Measurements from ENCODE around the gene MBNL2. TPM values are rescaled to one million over a fixed set of nuclear protein-coding genes. Genes with fewer than 3 reads are reported as not detected.
A peak's percentile ranks its signal among the peaks of the same experiment; 100 is the strongest.

The MBNL2 gene
- total RNA-seq, 1 experiment from 2014 or later = 74.3 TPM

GRCh38 chr13:97417698-97418097, 195.6 kb downstream of the MBNL2 start:
- Mint-ChIP-seq H3K27me3 (ENCODE audit: insufficient read depth, unreplicated experiment) (no peaks in the 10 kb centered on the region), H3K9me3 (ENCODE audit: unreplicated experiment) (no peaks in the 10 kb centered on the region), H3K4me1 (ENCODE audit: insufficient read depth, unreplicated experiment) (no peaks in the 10 kb centered on the region), H3K36me3 (ENCODE audit: insufficient read depth, unreplicated experiment) (no peaks in the 10 kb centered on the region), H3K27ac (ENCODE audit: low read depth, unreplicated experiment) (no peak overlapping the region), H3K4me3 (ENCODE audit: unreplicated experiment) (no peak overlapping the region)
- intact Hi-C loops (cut with micrococcal nuclease) = no loop called here
- POLR2A ChIA-PET = interaction anchor here (1.1 to 1.5 kb wide), 2 partner anchors 14 to 27 kb away, joined by 3 to 4 read pairs; no protein-coding TSS in a partner anchor
- CTCF ChIA-PET = interaction anchor here (1.0 kb wide), 1 partner anchor 393 kb away, joined by 4 read pairs; no protein-coding TSS in a partner anchor
- BruUV-seq (replicated peaks) = no TSS peak
- no peak for TF ChIP-seq CTCF (IDR thresholded peaks at IDR 0.05; ENCODE audit: unreplicated experiment)
- DNase-seq (ENCODE audit: unreplicated experiment) = no peak

- no peak for DNase-seq (ENCODE audit: unreplicated experiment)
- Mint-ChIP-seq H3K27ac (ENCODE audit: low read depth, unreplicated experiment) (no peak overlapping the region), H3K4me1 (ENCODE audit: insufficient read depth, unreplicated experiment) (no peaks in the 10 kb centered on the region), H3K27me3 (ENCODE audit: insufficient read depth, unreplicated experiment) (no peaks in the 10 kb centered on the region), H3K9me3 (ENCODE audit: unreplicated experiment) (no peaks in the 10 kb centered on the region), H3K4me3 (ENCODE audit: unreplicated experiment) (no peak overlapping the region), H3K36me3 (ENCODE audit: insufficient read depth, unreplicated experiment) (no peaks in the 10 kb centered on the region)
- CTCF ChIA-PET = interaction anchor here (0.6 to 2.2 kb wide), 8 partner anchors 9 to 687 kb away, joined by 3 to 4 read pairs (median 4); no protein-coding TSS in a partner anchor
- POLR2A ChIA-PET = interaction anchor here (0.6 to 3.6 kb wide), 2 partner anchors 10 to 255 kb away, joined by 8 to 30 read pairs; partner anchors contain the start of gene RAP2A
- no peak for TF ChIP-seq CTCF (IDR thresholded peaks at IDR 0.05; ENCODE audit: unreplicated experiment)
- BruUV-seq (replicated peaks) = no TSS peak
- intact Hi-C loops (cut with micrococcal nuclease) = no loop called here
Observed at GRCh38 chr13:97422118-97423054, 200.3 kb downstream of the MBNL2 start.

- H3K36me3 Mint-ChIP-seq (ENCODE audit: insufficient read depth, unreplicated experiment) = no peaks in the 10 kb centered on the region
- CTCF ChIA-PET = interaction anchor here (0.6 to 2.2 kb wide), 8 partner anchors 9 to 689 kb away, joined by 3 to 5 read pairs (median 3); no protein-coding TSS in a partner anchor
- DNase-seq (ENCODE audit: unreplicated experiment) = peak; percentile 37
- POLR2A ChIA-PET = interaction anchor here (3.6 kb wide), 1 partner anchor 9 kb away, joined by 30 read pairs; the partner anchor contains the start of gene RAP2A
- no peak overlapping the region for H3K4me3 Mint-ChIP-seq (ENCODE audit: unreplicated experiment)
- no TSS peak for BruUV-seq (replicated peaks)
- intact Hi-C loops (cut with micrococcal nuclease) = no loop called here
- no peaks in the 10 kb centered on the region for H3K27me3 Mint-ChIP-seq (ENCODE audit: insufficient read depth, unreplicated experiment)
- TF ChIP-seq CTCF (IDR thresholded peaks at IDR 0.05; ENCODE audit: unreplicated experiment) = no peak
- H3K9me3 Mint-ChIP-seq (ENCODE audit: unreplicated experiment) = no peaks in the 10 kb centered on the region
- H3K4me1 Mint-ChIP-seq (ENCODE audit: insufficient read depth, unreplicated experiment) = no peaks in the 10 kb centered on the region
- H3K27ac Mint-ChIP-seq (ENCODE audit: low read depth, unreplicated experiment) = no peak overlapping the region
Observed at GRCh38 chr13:97423300-97424045, 201.3 kb downstream of the MBNL2 start.

Data from MCF 10A (cell line).